HCT116 (cell line): Measurements from ENCODE around the gene LRP1B. TPM values are rescaled to one million over a fixed set of nuclear protein-coding genes. Genes with fewer than 3 reads are reported as not detected.

Source experiments
- ATAC-seq: fragments of 200-7000 bp; cut with Tn5 transposase; 2 replicates; pipeline ENCODE4 v1.9.1; 2020; ENCODE audit warnings: mild to moderate bottlenecking, moderate library complexity
- BruUV-seq: library from RNA; stranded (reverse); fragments of 400-500 nt; replicated peaks from 2 replicates; lab custom pipeline; 2021; lab: Mats Ljungman, UMichigan
- CTCF ChIA-PET: fragments of 300-600 bp; sonication (Branson Sonifier 250); formaldehyde crosslinking; loops from one replicate; lab custom pipeline; 2021; ENCODE audit warnings: antibody characterized with exemption; lab: Charles Lee
- POLR2A ChIA-PET: fragments of 300-600, 350-600 bp; sonication (Branson Sonifier 250); formaldehyde crosslinking; loops from one replicate; lab custom pipeline; 2021; ENCODE audit warnings: antibody characterized with exemption; lab: Charles Lee
- RAD21 ChIA-PET, 2 experiments: fragments of 300-600 bp; sonication (Branson Sonifier 250); formaldehyde crosslinking; loops; one replicate each; lab custom pipeline; 2023; ENCODE audit warnings: low total read pairs in 2 of 2; ENCODE audit not compliant: uncharacterized antibody in 2 of 2, unreplicated experiment in 2 of 2, low non-redundant PET in 1 of 2; lab: Charles Lee
- DNase-seq: peaks from one replicate; pipeline ENCODE4 v3.0.0-alpha.2; 2010; ENCODE audit warnings: low read depth, low spot score
- H2AFZ ChIP-seq: fragments of 200-600 bp; shearing (Covaris generic), sonication (generic); 2 replicates; pipeline ENCODE4 v1.6.1; 2017; ENCODE audit warnings: low read depth, mixed run types, mixed read lengths, antibody characterized with exemption, low read length; ENCODE audit not compliant: poor library complexity, severe bottlenecking
- H3K27ac ChIP-seq: 2 replicates; pipeline ENCODE4 v1.5.1; 2012; ENCODE audit warnings: low read depth, low read length
- H3K27me3 ChIP-seq: fragments of 200-600 bp; sonication (generic); 2 replicates; pipeline ENCODE4 v1.6.1; 2016; ENCODE audit warnings: mixed run types, low read length, mixed read lengths; ENCODE audit not compliant: insufficient read depth
- H3K36me3 ChIP-seq, 2 experiments: fragments of 200-500 bp in 1 of 2; fragments of 200-600 bp in 1 of 2; sonication (Bioruptor generic) in 1 of 2; sonication (generic) in 1 of 2; 2 replicates each; pipeline versions ENCODE4 v1.5.1 to v1.6.1; 2014 to 2016; ENCODE audit warnings: low read length in 2 of 2, inconsistent platforms in 1 of 2, mixed read lengths in 1 of 2, mixed run types in 1 of 2; ENCODE audit not compliant: insufficient read depth in 2 of 2, control insufficient read depth in 1 of 2
- H3K4me1 ChIP-seq, 2 experiments: fragments of 200-600 bp in 1 of 2; sonication (generic) in 1 of 2; 2 replicates each; pipeline versions ENCODE4 v1.5.1 to v1.6.1; 2012 to 2017; ENCODE audit warnings: low read length in 2 of 2, inconsistent platforms in 1 of 2, mild to moderate bottlenecking in 1 of 2, mixed read lengths in 1 of 2, mixed run types in 1 of 2, moderate library complexity in 1 of 2; ENCODE audit not compliant: insufficient read depth in 2 of 2, control insufficient read depth in 1 of 2
- H3K4me2 ChIP-seq: fragments of 200-600 bp; sonication (generic); 2 replicates; pipeline ENCODE4 v1.6.1; 2017; ENCODE audit warnings: mixed run types, low read length, mixed read lengths
- H3K4me3 ChIP-seq, 2 experiments: fragments of 200-600 bp in 1 of 2; sonication (generic) in 1 of 2; replicated peaks in 1 of 2; 2 replicates each; pipeline ENCODE4 v1.5.1; 2011 to 2016; ENCODE audit warnings: low read length in 2 of 2, control low read depth in 1 of 2, low read depth in 1 of 2, mild to moderate bottlenecking in 1 of 2, mixed read lengths in 1 of 2, mixed run types in 1 of 2
- H3K79me2 ChIP-seq: fragments of 200-600 bp; sonication (generic); 2 replicates; pipeline ENCODE4 v1.6.1; 2017; ENCODE audit warnings: mild to moderate bottlenecking, mixed run types, low read length, moderate library complexity, mixed read lengths; ENCODE audit not compliant: insufficient read depth
- H3K9ac ChIP-seq: fragments of 200-600 bp; sonication (generic); 2 replicates; pipeline ENCODE4 v1.6.1; 2016; ENCODE audit warnings: low read length, mixed read lengths
- H3K9me2 ChIP-seq: fragments of 200-600 bp; sonication (generic), shearing (Covaris generic); 2 replicates; pipeline ENCODE4 v1.6.1; 2017; ENCODE audit warnings: mixed run types, mild to moderate bottlenecking, moderate library complexity; ENCODE audit not compliant: insufficient read depth
- H3K9me3 ChIP-seq, 2 experiments: fragments of 200-500 bp in 1 of 2; fragments of 200-600 bp in 1 of 2; sonication (Bioruptor generic) in 1 of 2; sonication (generic) in 1 of 2; 2 replicates each; pipeline ENCODE4 v1.6.1; 2014 to 2017; ENCODE audit warnings: low read length in 2 of 2, mixed read lengths in 2 of 2, inconsistent platforms in 1 of 2, low read depth in 1 of 2, mild to moderate bottlenecking in 1 of 2, mixed run types in 1 of 2, moderate library complexity in 1 of 2; ENCODE audit not compliant: control insufficient read depth in 1 of 2, insufficient read depth in 1 of 2
- H4K20me1 ChIP-seq: fragments of 200-600 bp; sonication (generic), shearing (Covaris generic); 2 replicates; pipeline ENCODE4 v1.6.1; 2017; ENCODE audit warnings: mixed run types, mild to moderate bottlenecking, moderate library complexity; ENCODE audit not compliant: insufficient read depth
- CBX3 ChIP-seq: IDR thresholded peaks from 2 replicates; pipeline ENCODE4 v1.6.1; 2012; ENCODE audit warnings: low read depth
- CTCF ChIP-seq, 3 experiments: fragments of 200-600 bp in 1 of 3; sonication (generic) in 1 of 3; IDR thresholded peaks in 2 of 3; conservative IDR thresholded peaks in 1 of 3; 2 replicates each; pipeline ENCODE4 v1.5.1; 2012 to 2017; ENCODE audit warnings: low read depth in 2 of 3, low read length in 2 of 3, antibody characterized with exemption in 1 of 3, borderline replicate concordance in 1 of 3, control low read depth in 1 of 3, mild to moderate bottlenecking in 1 of 3, mixed read lengths in 1 of 3, mixed run types in 1 of 3, moderate library complexity in 1 of 3; ENCODE audit not compliant: insufficient read depth in 1 of 3
- EGR1 ChIP-seq: IDR thresholded peaks from 2 replicates; pipeline ENCODE4 v1.6.1; 2012; ENCODE audit warnings: low read depth
- EZH2 ChIP-seq: fragments of 200-600 bp; sonication (generic); IDR thresholded peaks from 2 replicates; pipeline ENCODE4 v1.6.1; 2017; ENCODE audit warnings: antibody characterized with exemption, mixed run types
- FOSL1 ChIP-seq: IDR thresholded peaks from 2 replicates; pipeline ENCODE4 v1.6.1; 2012; ENCODE audit warnings: low read depth
- POLR2A ChIP-seq: IDR thresholded peaks from 2 replicates; pipeline ENCODE4 v1.7.0; 2011; ENCODE audit warnings: borderline replicate concordance; ENCODE audit not compliant: insufficient read depth, insufficient read length; ENCODE audit errors: extremely low read depth
- SIN3A ChIP-seq: IDR thresholded peaks from 2 replicates; pipeline ENCODE4 v1.6.1; 2012; ENCODE audit warnings: low read depth
- SP1 ChIP-seq: IDR thresholded peaks from 2 replicates; pipeline ENCODE4 v1.6.1; 2012; ENCODE audit warnings: low read depth
- TCF7L2 ChIP-seq: IDR thresholded peaks from 2 replicates; pipeline ENCODE4 v1.7.0; 2011; ENCODE audit warnings: borderline replicate concordance, inconsistent platforms; ENCODE audit not compliant: insufficient read depth, insufficient read length; ENCODE audit errors: extremely low read depth
- YY1 ChIP-seq: IDR thresholded peaks from 2 replicates; pipeline ENCODE4 v1.6.1; 2011; ENCODE audit warnings: low read length, low read depth, moderate library complexity, mild to moderate bottlenecking; ENCODE audit not compliant: insufficient replicate concordance; ENCODE audit errors: extremely low read depth
- ZNF274 ChIP-seq: fragments of 200-500 bp; sonication (Bioruptor generic); IDR thresholded peaks from 2 replicates; pipeline ENCODE4 v1.6.1; 2014; ENCODE audit warnings: mild to moderate bottlenecking, low read depth, low read length, inconsistent platforms
- intact Hi-C: fragments of 100-400 bp; cut with micrococcal nuclease; formaldehyde crosslinking; loops from 2 replicates; pipeline ENCODE4 v1.10.0; 2022
- total RNA-seq: library from RNA; stranded (reverse); gene quantifications from one replicate; pipeline ENCODE4 v1.2.1, GENCODE V29; 2021; ENCODE audit not compliant: unreplicated experiment
- TF ChIP-seq, protein P1 (sequence below): IDR thresholded peaks from 2 replicates; pipeline ENCODE4 v1.6.1; 2012; ENCODE audit warnings: low read depth

Gene LRP1B
- total RNA-seq, 1 experiment from 2014 or later: 0.34 TPM

DNA sequence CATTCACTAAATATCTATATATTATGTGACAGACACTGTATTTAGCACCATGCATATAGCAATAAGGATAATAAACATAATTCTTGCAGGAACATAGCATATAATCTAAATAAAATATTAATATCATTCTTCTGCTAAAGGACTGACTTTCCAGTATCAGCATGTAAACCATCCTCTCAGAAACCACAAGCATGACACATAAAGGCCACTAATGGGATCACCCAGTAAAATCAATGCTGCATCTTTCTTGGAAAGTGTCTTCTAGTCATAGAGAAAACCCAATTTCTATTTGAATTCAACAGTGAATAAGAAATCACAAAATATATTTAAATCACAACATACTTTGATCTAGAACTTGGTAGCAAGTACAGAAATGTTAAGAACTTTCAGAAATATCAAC lies 5.8 kb upstream of the LRP1B start:
- no peaks in the 10 kb centered on the region for H3K79me2 ChIP-seq
- H3K9ac ChIP-seq: no peak overlapping the region
- no peaks in the 10 kb centered on the region for H4K20me1 ChIP-seq
- no peak for DNase-seq
- no TSS peak for BruUV-seq
- ChIA-PET POLR2A (no interaction called here), RAD21 (no interaction called here), CTCF (no interaction called here)
- no peaks in the 10 kb centered on the region for H3K36me3 ChIP-seq
- H2AFZ ChIP-seq: no peak overlapping the region
- TF ChIP-seq POLR2A (no peak), EGR1 (no peak), SIN3A (no peak)
- no peak overlapping the region for H3K27ac ChIP-seq
- no peaks in the 10 kb centered on the region for H3K4me1 ChIP-seq
- no peak for ATAC-seq
- no peaks in the 10 kb centered on the region for H3K9me3 ChIP-seq
- H3K27me3 ChIP-seq: no peaks in the 10 kb centered on the region
- intact Hi-C loops: no loop called here
- H3K4me2 ChIP-seq: no peak overlapping the region
- no peak overlapping the region for H3K4me3 ChIP-seq
- no peaks in the 10 kb centered on the region; the same call in 1 of the 2 replicates for H3K9me2 ChIP-seq

DNA sequence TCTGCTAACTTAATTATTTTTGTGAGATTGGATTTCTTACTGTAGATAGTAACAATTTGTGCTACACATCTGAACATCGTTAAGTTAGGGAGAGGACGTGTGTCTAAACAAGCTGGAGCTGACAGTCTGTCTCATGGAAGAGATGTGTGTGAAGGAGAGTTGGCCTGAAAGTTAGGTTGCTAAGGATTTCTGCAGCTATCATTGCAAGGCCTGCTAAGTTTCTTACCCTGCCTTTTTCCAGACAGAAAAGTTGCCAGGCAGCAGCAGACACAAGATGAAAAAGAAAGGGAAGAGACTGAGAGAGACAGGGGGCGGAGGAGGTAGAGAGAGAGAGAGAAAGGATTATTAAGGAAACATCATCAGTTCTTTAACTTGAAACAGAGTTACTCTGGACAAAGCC lies 4.1 kb upstream of the LRP1B start:
- ChIA-PET POLR2A (no interaction called here), RAD21 (no interaction called here), CTCF (interaction anchor here (1.1 kb wide), 1 partner anchor 20 kb away, joined by 3 read pairs; no protein-coding TSS in a partner anchor)
- no peaks in the 10 kb centered on the region for H4K20me1 ChIP-seq
- no peaks in the 10 kb centered on the region for H3K9me3 ChIP-seq
- BruUV-seq: no TSS peak
- H3K27me3 ChIP-seq: no peaks in the 10 kb centered on the region
- ATAC-seq: no peak
- no peak overlapping the region for H3K4me2 ChIP-seq
- no peaks in the 10 kb centered on the region for H3K79me2 ChIP-seq
- peaks cover 0 to 5% of the 10 kb centered on the region in 2 experiments; a peak in 1 of 4 replicates for H3K4me1 ChIP-seq
- no peak overlapping the region for H3K27ac ChIP-seq
- H3K36me3 ChIP-seq: no peaks in the 10 kb centered on the region
- no peak overlapping the region for H2AFZ ChIP-seq
- H3K9me2 ChIP-seq: no peaks in the 10 kb centered on the region; the same call in 1 of the 2 replicates
- no peak overlapping the region for H3K9ac ChIP-seq
- DNase-seq: no peak
- intact Hi-C loops: no loop called here
- no peak overlapping the region for H3K4me3 ChIP-seq
- no peak for TF ChIP-seq POLR2A
- TF ChIP-seq, protein P1, sequence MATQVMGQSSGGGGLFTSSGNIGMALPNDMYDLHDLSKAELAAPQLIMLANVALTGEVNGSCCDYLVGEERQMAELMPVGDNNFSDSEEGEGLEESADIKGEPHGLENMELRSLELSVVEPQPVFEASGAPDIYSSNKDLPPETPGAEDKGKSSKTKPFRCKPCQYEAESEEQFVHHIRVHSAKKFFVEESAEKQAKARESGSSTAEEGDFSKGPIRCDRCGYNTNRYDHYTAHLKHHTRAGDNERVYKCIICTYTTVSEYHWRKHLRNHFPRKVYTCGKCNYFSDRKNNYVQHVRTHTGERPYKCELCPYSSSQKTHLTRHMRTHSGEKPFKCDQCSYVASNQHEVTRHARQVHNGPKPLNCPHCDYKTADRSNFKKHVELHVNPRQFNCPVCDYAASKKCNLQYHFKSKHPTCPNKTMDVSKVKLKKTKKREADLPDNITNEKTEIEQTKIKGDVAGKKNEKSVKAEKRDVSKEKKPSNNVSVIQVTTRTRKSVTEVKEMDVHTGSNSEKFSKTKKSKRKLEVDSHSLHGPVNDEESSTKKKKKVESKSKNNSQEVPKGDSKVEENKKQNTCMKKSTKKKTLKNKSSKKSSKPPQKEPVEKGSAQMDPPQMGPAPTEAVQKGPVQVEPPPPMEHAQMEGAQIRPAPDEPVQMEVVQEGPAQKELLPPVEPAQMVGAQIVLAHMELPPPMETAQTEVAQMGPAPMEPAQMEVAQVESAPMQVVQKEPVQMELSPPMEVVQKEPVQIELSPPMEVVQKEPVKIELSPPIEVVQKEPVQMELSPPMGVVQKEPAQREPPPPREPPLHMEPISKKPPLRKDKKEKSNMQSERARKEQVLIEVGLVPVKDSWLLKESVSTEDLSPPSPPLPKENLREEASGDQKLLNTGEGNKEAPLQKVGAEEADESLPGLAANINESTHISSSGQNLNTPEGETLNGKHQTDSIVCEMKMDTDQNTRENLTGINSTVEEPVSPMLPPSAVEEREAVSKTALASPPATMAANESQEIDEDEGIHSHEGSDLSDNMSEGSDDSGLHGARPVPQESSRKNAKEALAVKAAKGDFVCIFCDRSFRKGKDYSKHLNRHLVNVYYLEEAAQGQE: no peak
- TF ChIP-seq FOSL1: no peak
- TF ChIP-seq SP1: no peak
- TF ChIP-seq EZH2: no peak
- TF ChIP-seq CTCF (IDR thresholded peaks at IDR 0.05 in 2 of 3, conservative IDR thresholded peaks at IDR 0.05 in 1 of 3; ENCODE audit: borderline replicate concordance in 1 of 3, insufficient read depth in 1 of 3, low read depth in 2 of 3, low read length in 2 of 3): no peak
- no peak for TF ChIP-seq TCF7L2
- no peak for TF ChIP-seq YY1
- no peak for TF ChIP-seq EGR1
- no peak for TF ChIP-seq CBX3
- TF ChIP-seq ZNF274: no peak
